Gastroesophageal sphincter (tissue), 4 donors: ENCODE data around the gene MAP3K9. TPM values are rescaled to one million over a fixed set of nuclear protein-coding genes. Genes with fewer than 3 reads are reported as not detected.
A peak's percentile ranks its signal among the peaks of the same experiment; 100 is the strongest.

ENCODE experiments used
- ATAC-seq: fragments of 150-250 bp; one replicate; pipeline ENCODE4 v1.9.1; 2016; ENCODE audit warnings: mild to moderate bottlenecking, moderate library complexity
- H3K27ac ChIP-seq, 4 donors: fragments of 200-600 bp; sonication (generic) in 3 of 4; 1 replicate in 3 of 4; 2 replicates in 1 of 4; pipeline ENCODE4 v1.5.1; 2016 to 2019
- H3K27me3 ChIP-seq: fragments of 200-600 bp; sonication (generic); one replicate; pipeline ENCODE4 v1.5.1; 2019
- H3K36me3 ChIP-seq, 2 donors: fragments of 200-600 bp; sonication (generic); one replicate each; pipeline ENCODE4 v1.5.1; 2019; ENCODE audit warnings: control low read depth in 1 of 2
- H3K4me1 ChIP-seq, 3 donors: fragments of 200-600 bp; sonication (generic); 1 replicate in 2 of 3; 2 replicates in 1 of 3; pipeline ENCODE4 v1.5.1; 2016 to 2019; ENCODE audit warnings: control low read depth in 2 of 3
- H3K4me3 ChIP-seq, 2 donors: fragments of 200-600 bp; sonication (generic); one replicate each; pipeline ENCODE4 v1.5.1; 2019; ENCODE audit warnings: mild to moderate bottlenecking in 1 of 2, moderate library complexity in 1 of 2
- H3K9me3 ChIP-seq, 3 donors: fragments of 200-600 bp; sonication (generic); one replicate each; pipeline ENCODE4 v1.5.1; 2017 to 2019; ENCODE audit warnings: control low read depth in 2 of 3
- EP300 ChIP-seq: sonication (generic); formaldehyde crosslinking; IDR thresholded peaks from one replicate; pipeline ENCODE4 v1.6.1; 2017; ENCODE audit warnings: antibody characterized with exemption, mild to moderate bottlenecking
- POLR2A ChIP-seq, 2 donors: fragments of 450-650 bp; IDR thresholded peaks; one replicate each; pipeline ENCODE4 v1.6.1; 2017; ENCODE audit warnings: antibody characterized with exemption in 2 of 2, mild to moderate bottlenecking in 2 of 2, moderate library complexity in 1 of 2
- POLR2AphosphoS5 ChIP-seq: sonication (generic); formaldehyde crosslinking; IDR thresholded peaks from one replicate; pipeline ENCODE4 v1.6.1; 2017; ENCODE audit warnings: antibody characterized with exemption
- WGBS, 2 donors: methylation state at CpG; one replicate each; pipeline ENCODE4 v1.1.5; 2018; ENCODE audit warnings: low coverage in 1 of 2; 5-methylcytosine and 5-hydroxymethylcytosine counted together
- total RNA-seq, 4 donors: library from RNA; depleted of rRNA; stranded (reverse); fragments of >200 nt; gene quantifications; one replicate each; pipeline ENCODE4 v1.1.0, GENCODE V29; 2016
- TF ChIP-seq, protein P1 (sequence below), 4 experiments: fragments of 200-600 bp in 2 of 4; fragments of 450-650 bp in 2 of 4; sonication (generic) in 1 of 4; IDR thresholded peaks; one replicate each; pipeline ENCODE4 v1.5.1; 2017 to 2019; ENCODE audit warnings: antibody characterized with exemption in 4 of 4, mild to moderate bottlenecking in 2 of 4, moderate library complexity in 2 of 4

The MAP3K9 gene
- total RNA-seq, 4 donors from 2014 or later: 0.62 to 2.4 (median 0.97) TPM

- Histone ChIP-seq H3K4me1 (peaks cover 0 to 24% (median 7%) of the 10 kb centered on the region in 3 donors), H3K27me3 (peaks cover 48% of the 10 kb centered on the region)
Measured at GRCh38 chr14:70807898-70808415, 1.4 kb downstream of the MAP3K9 start.

GRCh38 chr14:70804556-70805162 lies 4.7 kb downstream of the MAP3K9 start:
- Histone ChIP-seq H3K9me3 (no peaks in the 10 kb centered on the region), H3K4me3 (no peak overlapping the region), H3K27ac (no peak overlapping the region), H3K4me1 (peaks cover 0 to 18% (median 7%) of the 10 kb centered on the region in 3 donors), H3K36me3 (peaks cover 0 to 6% of the 10 kb centered on the region in 2 donors), H3K27me3 (peaks cover 50% of the 10 kb centered on the region)
- no peak for ATAC-seq
- WGBS, 2 donors: 63 to 82% methylated on average over 1 of the region's 1 CpG
- TF ChIP-seq POLR2A (IDR thresholded peaks at IDR 0.05) (no peak), EP300 (no peak), POLR2AphosphoS5 (no peak)
- TF ChIP-seq, protein P1, sequence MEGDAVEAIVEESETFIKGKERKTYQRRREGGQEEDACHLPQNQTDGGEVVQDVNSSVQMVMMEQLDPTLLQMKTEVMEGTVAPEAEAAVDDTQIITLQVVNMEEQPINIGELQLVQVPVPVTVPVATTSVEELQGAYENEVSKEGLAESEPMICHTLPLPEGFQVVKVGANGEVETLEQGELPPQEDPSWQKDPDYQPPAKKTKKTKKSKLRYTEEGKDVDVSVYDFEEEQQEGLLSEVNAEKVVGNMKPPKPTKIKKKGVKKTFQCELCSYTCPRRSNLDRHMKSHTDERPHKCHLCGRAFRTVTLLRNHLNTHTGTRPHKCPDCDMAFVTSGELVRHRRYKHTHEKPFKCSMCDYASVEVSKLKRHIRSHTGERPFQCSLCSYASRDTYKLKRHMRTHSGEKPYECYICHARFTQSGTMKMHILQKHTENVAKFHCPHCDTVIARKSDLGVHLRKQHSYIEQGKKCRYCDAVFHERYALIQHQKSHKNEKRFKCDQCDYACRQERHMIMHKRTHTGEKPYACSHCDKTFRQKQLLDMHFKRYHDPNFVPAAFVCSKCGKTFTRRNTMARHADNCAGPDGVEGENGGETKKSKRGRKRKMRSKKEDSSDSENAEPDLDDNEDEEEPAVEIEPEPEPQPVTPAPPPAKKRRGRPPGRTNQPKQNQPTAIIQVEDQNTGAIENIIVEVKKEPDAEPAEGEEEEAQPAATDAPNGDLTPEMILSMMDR (IDR thresholded peaks at IDR 0.05): no peak

More at GRCh38 chr14:70807898-70808415, 1.4 kb downstream of the MAP3K9 start:
- WGBS, 2 donors: 4 to 14% methylated on average over 4 to 6 of the region's 6 CpGs
- ATAC-seq: no peak
- Histone ChIP-seq H3K9me3 (no peaks in the 10 kb centered on the region), H3K36me3 (no peaks in the 10 kb centered on the region), H3K27ac (no peak overlapping the region), H3K4me3 (peak overlapping the region in 1 of 2 donors; percentile 84)
- TF ChIP-seq, protein P1 (IDR thresholded peaks at IDR 0.05): no peak

DNA sequence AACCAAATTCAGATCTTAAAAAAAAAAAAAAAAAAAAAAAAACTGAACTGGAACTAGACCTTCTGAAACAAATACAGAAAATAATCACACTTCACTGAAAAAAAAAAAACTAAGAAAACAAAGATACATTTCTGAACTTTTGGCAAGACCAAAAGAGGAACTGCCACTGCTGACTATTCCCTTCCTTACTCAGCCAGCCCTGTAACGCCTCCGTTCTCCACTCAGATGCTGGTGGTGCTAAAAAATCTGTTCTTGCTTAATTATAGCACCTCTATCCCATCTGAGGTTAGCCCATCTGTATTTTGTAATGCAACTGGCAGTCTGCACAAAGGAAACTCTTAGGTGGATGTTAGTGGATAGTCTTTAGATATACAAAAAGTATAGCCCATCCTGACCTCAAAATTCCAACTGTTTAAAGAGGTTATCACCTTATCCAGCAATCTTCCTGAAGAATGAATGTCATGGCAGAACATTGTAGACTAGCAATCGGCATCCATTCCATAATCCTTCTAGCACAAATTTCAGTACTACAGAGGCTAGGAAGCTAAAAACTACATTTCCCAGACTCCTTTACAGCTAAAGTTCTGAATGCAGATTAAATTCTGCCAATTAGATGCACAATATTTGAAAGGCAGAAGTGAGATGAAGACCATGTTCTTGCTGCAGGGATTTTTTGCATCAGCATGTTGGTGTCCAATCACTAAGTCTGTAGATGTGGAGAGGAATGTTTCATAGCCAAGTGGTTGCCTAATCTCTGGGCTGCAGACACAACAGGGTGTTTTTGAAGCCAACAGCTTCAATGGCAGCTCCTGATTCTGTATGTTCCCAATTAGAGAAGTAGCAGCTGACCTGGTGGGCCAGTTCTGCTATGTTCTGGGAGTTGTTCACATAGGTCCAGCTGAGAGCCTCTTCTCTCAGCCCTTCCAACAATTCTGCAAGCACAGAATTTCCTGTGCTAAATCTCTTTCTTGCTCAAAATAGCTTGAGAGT lies 5.7 kb downstream of the MAP3K9 start:
- no peak for TF ChIP-seq POLR2A (IDR thresholded peaks at IDR 0.05)
- no peak for TF ChIP-seq POLR2AphosphoS5
- TF ChIP-seq EP300: no peak
- TF ChIP-seq, protein P1 (IDR thresholded peaks at IDR 0.05): no peak
- ATAC-seq: no peak

DNA sequence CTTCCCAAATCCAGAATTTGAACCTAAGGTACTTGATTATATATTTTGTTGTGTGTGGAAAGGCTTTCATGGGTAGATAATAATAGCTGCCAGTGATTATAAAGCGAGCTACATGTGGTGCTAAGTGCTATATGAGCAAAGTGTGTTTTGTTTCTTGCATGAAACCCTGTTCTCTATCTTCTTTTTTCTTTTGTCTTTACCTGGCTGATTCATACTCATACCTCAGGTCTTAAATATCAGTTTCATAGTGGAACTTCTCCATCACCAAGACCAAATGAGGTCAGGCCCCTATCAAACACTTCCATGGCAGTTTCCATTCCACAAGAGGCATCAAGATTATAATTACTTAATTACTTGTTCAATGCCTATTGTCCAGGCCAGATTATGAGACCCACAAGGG lies 6.9 kb downstream of the MAP3K9 start:
- Histone ChIP-seq H3K36me3 (peaks cover 0 to 6% of the 10 kb centered on the region in 2 donors), H3K27me3 (peaks cover 28% of the 10 kb centered on the region), H3K4me1 (no peaks in the 10 kb centered on the region), H3K4me3 (no peak overlapping the region), H3K27ac (no peak overlapping the region), H3K9me3 (no peaks in the 10 kb centered on the region)
- TF ChIP-seq POLR2AphosphoS5: no peak
- TF ChIP-seq EP300: no peak
- no peak for TF ChIP-seq POLR2A (IDR thresholded peaks at IDR 0.05)
- TF ChIP-seq, protein P1 (IDR thresholded peaks at IDR 0.05): no peak
- WGBS, 2 donors: 92 to 100% methylated on average over 1 of the region's 1 CpG
- ATAC-seq: no peak

More for the DNA sequence above, 5.7 kb downstream of the MAP3K9 start:
- Histone ChIP-seq H3K27me3 (peaks cover 40% of the 10 kb centered on the region), H3K4me3 (no peak overlapping the region), H3K4me1 (peaks cover 0 to 8% (median 7%) of the 10 kb centered on the region in 3 donors), H3K27ac (no peak overlapping the region), H3K36me3 (peaks cover 0 to 6% of the 10 kb centered on the region in 2 donors), H3K9me3 (no peaks in the 10 kb centered on the region)
- WGBS, 2 donors: 81 to 82% methylated on average over 3 of the region's 3 CpGs
